NCI-H2227 (cell line): Measurements from ENCODE around the gene FUT8.

Source experiments
- DNase-seq: peaks from one replicate; lab custom pipeline; 2025; ENCODE audit not compliant: unreplicated experiment; lab: John Stamatoyannopoulos, UW

FUT8 gene

GRCh38 chr14:65552724-65553123, 140.2 kb downstream of the FUT8 start:
- no peak for DNase-seq

- DNase-seq, result no peak
Observed at GRCh38 chr14:65554837-65555236, 142.3 kb downstream of the FUT8 start.

DNA sequence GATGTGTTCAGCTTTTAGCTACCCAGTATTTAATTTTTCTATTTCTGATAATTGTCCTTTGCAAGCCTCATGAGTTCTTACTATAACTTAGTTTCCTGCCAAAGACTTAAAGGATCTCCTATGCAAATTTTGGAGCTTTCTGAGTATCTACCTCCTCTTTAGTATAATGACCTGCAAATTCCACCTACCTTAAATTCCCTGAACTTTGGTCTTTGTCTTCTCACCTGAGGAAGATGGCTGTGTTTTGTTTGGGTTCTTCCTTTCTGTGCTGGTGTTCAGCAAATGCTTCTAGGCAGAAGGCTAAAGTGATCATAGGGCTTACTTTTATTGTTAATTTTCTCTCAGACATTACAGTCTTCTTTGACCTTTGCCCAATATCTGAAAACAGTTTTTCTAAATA, 142.8 kb downstream of the FUT8 start:
- no peak for DNase-seq

GRCh38 chr14:65558363-65558762, 145.8 kb downstream of the FUT8 start:
- peak; percentile 2 for DNase-seq

GRCh38 chr14:65560340-65561027, 148.0 kb downstream of the FUT8 start:
- peak; percentile 87 for DNase-seq

- DNase-seq, result no peak
Observed at GRCh38 chr14:65564370-65564769, 151.8 kb downstream of the FUT8 start.

DNA sequence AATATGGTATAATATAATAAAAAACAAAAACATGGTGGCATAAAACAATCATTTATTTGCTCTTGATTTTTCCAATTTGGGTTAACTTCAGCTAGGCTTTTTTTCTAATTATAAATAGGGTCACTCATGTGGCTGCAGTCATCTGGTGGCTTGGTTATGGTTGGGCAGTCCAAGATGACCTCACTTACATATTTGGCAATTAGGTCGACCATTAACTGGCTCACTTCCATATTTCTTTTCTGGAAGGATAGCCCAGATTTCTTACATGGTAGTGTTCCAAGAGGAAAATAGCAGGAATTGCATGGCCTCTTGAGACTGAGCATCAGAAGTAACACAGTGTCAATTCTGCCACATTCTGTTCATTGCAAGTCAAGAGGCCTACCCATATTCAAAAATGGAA, 153.4 kb downstream of the FUT8 start:
- DNase-seq, result no peak

DNA sequence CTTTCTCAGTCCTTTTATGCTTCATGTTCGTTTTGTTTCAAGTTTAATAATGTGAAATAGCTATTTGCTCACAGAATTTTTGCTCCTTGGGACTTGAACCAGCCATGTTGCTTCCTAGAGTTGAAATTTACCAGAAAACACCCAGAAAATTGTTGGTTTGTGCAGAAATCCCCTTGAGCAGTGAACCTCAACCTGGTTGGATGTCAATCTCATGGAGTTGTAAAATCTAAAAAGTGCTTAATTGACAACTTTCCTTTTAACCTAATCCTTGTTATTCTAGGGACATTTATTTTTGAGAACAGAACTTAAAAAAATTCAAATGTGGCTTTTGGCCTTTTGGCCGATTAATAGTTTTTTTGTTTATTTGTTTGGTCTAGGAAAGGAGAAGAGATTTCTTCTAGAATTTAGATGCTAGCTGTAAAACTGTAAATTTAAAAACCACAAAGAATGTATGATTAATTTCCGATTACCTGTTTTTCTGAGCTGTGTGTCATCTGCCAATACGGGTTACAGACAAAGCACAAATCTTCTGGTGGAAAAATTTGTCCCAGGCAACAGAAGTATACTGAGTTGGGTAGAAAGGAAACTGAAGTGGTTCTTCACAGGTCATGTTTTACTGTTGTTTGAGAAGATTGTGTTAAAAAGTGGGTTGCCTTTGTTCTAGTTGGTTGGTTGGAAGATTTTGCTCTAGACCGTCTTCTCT, 154.4 kb downstream of the FUT8 start:
- no peak for DNase-seq

GRCh38 chr14:65574611-65575010, 162.1 kb downstream of the FUT8 start:
- DNase-seq, result no peak

- no peak for DNase-seq
Observed at GRCh38 chr14:65575389-65575788, 162.9 kb downstream of the FUT8 start.

DNA sequence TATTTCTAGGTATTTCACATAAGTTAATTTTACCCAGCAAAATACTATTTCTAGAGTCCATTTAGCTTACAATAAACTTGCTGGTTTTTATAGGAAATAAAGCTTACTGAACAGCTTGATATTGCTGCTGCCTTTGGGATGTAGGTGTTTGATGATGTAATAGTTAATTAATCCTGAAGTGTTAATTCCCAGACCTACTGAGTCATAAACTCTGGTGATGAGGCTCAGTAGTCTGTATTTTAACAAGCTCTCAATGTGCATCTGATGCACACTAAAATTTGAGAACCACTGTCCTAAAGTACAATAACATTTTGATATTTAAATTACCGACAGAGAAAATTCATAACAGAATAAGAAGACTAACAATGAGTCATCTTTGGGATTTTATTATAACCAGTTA, 168.4 kb downstream of the FUT8 start:
- DNase-seq, result no peak

DNA sequence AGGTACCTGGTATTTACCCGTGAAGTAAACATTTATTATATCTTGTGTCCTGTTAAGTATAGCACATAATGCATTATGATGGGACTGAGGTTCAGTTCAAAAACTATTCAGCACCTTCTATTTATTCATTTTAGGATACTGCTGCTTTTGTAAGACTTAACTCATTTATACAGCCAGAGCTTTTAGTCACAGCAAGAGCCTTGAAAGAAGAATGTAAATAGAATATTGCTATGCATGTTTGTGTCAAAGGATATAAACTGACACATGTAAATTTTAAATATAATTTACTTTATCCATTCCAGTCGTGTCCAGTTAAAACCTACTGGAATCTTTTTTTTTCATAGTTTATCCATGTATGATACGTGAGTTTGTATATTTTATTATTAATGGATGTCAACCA, 168.8 kb downstream of the FUT8 start:
- DNase-seq, result no peak

DNA sequence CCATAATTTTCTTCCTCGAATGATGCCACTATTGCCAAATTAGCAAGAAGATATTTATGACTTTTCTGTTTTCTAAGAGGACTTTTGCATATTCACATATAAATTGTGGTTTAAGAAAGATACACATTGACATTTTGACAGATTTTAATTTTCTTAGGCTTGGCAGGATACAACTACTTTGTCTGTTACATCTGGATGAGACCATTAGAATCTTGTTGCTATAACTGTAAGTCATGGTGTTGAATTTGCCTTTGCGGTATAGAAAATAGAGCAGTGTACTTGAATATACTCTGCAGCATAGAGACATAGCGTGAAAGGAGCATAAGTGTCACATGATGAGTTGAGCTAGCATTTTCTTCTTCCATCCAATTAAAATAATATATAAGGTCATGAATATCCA, 169.3 kb downstream of the FUT8 start:
- DNase-seq, result no peak

DNA sequence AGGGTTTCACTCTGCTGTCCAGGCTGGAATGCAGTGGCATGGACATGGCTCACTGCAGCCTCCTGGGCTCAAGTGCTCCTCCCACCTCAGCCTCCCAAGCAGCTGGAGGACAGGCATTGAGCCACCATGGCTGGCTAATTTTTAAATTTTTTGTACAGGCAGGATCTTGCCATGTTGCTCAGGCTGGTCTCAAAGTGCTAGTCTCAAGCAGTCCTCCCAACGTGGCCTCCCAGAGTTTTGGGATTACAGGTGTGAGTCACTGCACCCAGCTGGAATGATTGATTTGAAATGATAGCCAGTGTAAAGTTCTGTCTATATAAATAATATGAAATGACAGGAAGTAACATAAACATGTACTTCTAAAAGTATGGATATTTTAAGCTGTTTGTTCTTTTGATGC, 172.7 kb downstream of the FUT8 start:
- no peak for DNase-seq

DNA sequence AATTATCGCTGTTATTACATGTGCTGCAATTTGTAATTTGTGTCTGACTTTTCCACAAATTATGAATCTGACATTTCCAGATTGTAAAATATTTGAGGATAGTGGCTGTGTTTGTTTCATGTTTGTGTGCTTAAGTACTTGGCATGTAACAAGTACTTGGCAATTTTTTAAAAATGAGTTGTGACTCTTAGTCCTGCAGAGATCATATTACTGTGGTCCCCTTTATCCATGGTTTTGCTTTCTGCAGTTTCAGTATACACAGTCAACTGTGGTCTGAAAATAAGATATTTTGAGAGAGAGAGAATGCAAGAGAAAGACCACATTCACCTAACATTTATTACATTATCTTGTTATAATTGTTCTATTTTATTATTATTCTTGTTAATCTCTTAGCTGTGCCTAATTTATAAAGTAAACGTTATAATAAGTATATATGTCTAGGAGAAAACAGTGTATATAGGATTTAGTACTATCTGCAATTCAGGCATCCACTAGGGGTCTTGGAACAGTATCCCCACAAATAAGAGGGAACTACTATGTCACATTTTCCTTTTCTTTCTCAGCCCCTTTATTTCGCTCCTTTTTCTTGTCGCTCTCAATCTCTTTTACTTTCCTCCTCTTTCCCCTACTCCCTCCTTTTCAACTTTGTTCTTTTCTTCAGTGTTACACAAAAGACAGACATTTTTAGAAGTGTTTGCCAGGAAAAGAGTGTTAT, 176.1 kb downstream of the FUT8 start:
- no peak for DNase-seq

GRCh38 chr14:65594153-65594881, 181.8 kb downstream of the FUT8 start:
- DNase-seq, result no peak

DNA sequence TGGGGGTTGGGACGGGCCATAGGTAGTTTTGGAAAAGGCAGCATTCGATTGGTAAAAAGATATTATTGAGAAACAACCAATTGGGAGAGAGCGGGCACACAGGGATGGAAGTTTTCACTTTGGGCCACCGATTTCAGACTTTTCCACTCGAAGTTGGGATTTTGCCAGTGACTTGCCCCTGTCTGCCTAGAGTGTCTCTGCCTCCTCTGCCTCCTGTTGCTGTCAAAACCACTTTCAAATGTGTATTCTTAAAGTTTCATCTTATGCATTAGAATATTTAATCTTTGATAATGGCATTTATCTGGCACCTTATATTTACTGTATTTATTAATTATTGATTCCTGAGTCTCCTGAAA, 182.3 kb downstream of the FUT8 start:
- DNase-seq, result no peak

- DNase-seq, result no peak
Observed at GRCh38 chr14:65599375-65599774, 186.8 kb downstream of the FUT8 start.

- DNase-seq, result no peak
Observed at GRCh38 chr14:65600742-65601141, 188.2 kb downstream of the FUT8 start.

DNA sequence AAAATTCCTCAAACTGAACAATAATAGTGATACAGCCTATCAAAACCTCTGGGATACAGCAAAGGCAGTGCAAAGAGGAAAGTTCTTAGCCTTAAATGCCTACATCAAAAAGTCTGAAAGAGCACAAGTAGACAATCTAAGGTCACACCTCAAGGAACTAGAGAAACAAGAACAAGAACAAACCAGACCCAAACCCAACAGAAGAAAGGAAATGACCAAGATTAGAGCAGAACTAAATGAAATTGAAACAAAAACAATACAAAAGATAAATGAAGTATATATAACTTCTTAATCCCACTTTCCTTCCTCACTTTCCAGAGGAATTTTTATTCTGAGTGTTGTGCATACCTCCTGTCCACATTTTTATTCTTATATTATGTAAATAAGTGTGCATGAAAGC, 192.0 kb downstream of the FUT8 start:
- no peak for DNase-seq

DNA sequence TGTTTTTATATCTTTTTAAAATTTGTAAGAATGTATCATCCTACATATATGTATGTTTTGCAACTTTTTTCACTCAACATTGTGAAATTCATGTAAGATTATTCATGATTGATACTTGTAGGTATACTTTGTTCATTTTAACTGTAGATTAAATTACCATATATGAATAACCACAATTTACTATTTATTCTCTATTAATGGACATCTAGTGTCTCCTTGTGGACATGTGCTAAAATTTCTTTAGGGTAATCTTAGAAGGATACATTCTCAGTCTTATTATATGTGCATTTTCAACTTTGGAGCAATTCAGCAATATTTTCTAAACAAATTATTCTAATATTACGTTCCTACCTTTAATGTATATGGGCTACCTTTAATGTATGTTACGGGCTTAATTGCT, 192.4 kb downstream of the FUT8 start:
- no peak for DNase-seq

GRCh38 chr14:65606460-65606859, 193.9 kb downstream of the FUT8 start:
- DNase-seq, result no peak
